ENCODE measurements around the gene ITPKA. TPM values are rescaled to one million over a fixed set of nuclear protein-coding genes. Genes with fewer than 3 reads are reported as not detected.

Gene ITPKA
- total and polyA plus RNA-seq, 2 donors (not counting 1 experiment from before 2014, with no cell fraction given) = 0.22 TPM; not detected in 1

- Mint-ChIP-seq H3K27ac (no peak overlapping the region), H3K27me3 (no peaks in the 10 kb centered on the region)
- POLR2A ChIA-PET = no interaction called here
Observed at GRCh38 chr15:41482110-41482877, 11.4 kb upstream of the ITPKA start.

More at GRCh38 chr15:41482110-41482877, 11.4 kb upstream of the ITPKA start:
- Histone ChIP-seq H2AFZ (ENCODE audit: insufficient read depth, low read depth, low read length, poor library complexity, severe bottlenecking) (no peak overlapping the region), H3K4me2 (replicated peaks; ENCODE audit: low read depth, low read length, poor library complexity, severe bottlenecking) (peak overlapping the region; percentile 59), H3K4me1 (ENCODE audit: control insufficient read depth in 2 of 2, insufficient read depth in 2 of 2, low read length in 2 of 2) (peaks cover 14 to 16% of the 10 kb centered on the region in 2 donors), H3K27me3 (replicated peaks in 1 of 4; ENCODE audit: control extremely low read depth in 1 of 4, control insufficient read depth in 3 of 4, insufficient read depth in 4 of 4, low read length in 3 of 4) (no peaks in the 10 kb centered on the region), H3K79me2 (ENCODE audit: control insufficient read depth, insufficient read depth, low read length) (no peaks in the 10 kb centered on the region), H3K36me3 (replicated peaks in 1 of 2; ENCODE audit: control extremely low read depth in 1 of 2, control insufficient read depth in 1 of 2, extremely low read depth in 1 of 2, insufficient read depth in 2 of 2, low read length in 1 of 2) (peaks cover 0 to 36% of the 10 kb centered on the region in 2 experiments), H3K4me3 (ENCODE audit: control extremely low read depth in 1 of 5, extremely low read depth in 1 of 5, insufficient read depth in 1 of 5, low read depth in 2 of 5, low read length in 4 of 5) (no peak overlapping the region), H3K9ac (ENCODE audit: low read length) (no peak overlapping the region), H3K9me3 (ENCODE audit: control extremely low read depth in 1 of 3, control insufficient read depth in 2 of 3, insufficient read depth in 1 of 3, low read length in 2 of 3) (no peaks in the 10 kb centered on the region), H4K20me1 (ENCODE audit: control insufficient read depth, insufficient read depth, low read length, poor library complexity, severe bottlenecking) (no peaks in the 10 kb centered on the region), H3K27ac (ENCODE audit: low read length in 2 of 2) (peak overlapping the region in 1 of 2 donors; percentile 53)
- H3K9me3 Mint-ChIP-seq (ENCODE audit: insufficient read depth) = no peaks in the 10 kb centered on the region
- H3K4me3 Mint-ChIP-seq = no peak overlapping the region
- WGBS (ENCODE audit: insufficient coverage) = 100% methylated on average over 1 of the region's 9 CpGs
- intact Hi-C loops (cut with micrococcal nuclease) = no loop called here
- peaks cover 16% of the 10 kb centered on the region for H3K4me1 Mint-ChIP-seq
- DNase-seq = no peak
- no peak for ATAC-seq (ENCODE audit: low read depth)
- no peak for TF ChIP-seq CTCF (IDR thresholded peaks at IDR 0.05)
- no peak for TF ChIP-seq EZH2 (IDR thresholded peaks at IDR 0.05; ENCODE audit: borderline replicate concordance, insufficient read depth, low read depth, low read length, poor library complexity, severe bottlenecking)
- CTCF ChIA-PET = interaction anchor here (1.6 kb wide), 1 partner anchor 16 kb away, joined by 7 read pairs; no protein-coding TSS in a partner anchor

Data from B cell (primary cell).